Prostate gland (tissue), 2 donors: Measurements from ENCODE around the gene LONRF2.

ENCODE experiments used
- POLR2A ChIP-seq: fragments of 450-650 bp; IDR thresholded peaks from one replicate; pipeline ENCODE4 v1.6.1; 2016; ENCODE audit warnings: antibody characterized with exemption, mild to moderate bottlenecking
- TF ChIP-seq, protein P1 (sequence below), 4 experiments: fragments of 200-600 bp in 2 of 4; fragments of 450-650 bp in 2 of 4; sonication (generic) in 2 of 4; IDR thresholded peaks; 1 replicate in 3 of 4; 2 replicates in 1 of 4; pipeline ENCODE4 v1.5.1; 2016 to 2019; ENCODE audit warnings: antibody characterized with exemption in 4 of 4, mild to moderate bottlenecking in 2 of 4, moderate library complexity in 2 of 4

- TF ChIP-seq, protein P1, sequence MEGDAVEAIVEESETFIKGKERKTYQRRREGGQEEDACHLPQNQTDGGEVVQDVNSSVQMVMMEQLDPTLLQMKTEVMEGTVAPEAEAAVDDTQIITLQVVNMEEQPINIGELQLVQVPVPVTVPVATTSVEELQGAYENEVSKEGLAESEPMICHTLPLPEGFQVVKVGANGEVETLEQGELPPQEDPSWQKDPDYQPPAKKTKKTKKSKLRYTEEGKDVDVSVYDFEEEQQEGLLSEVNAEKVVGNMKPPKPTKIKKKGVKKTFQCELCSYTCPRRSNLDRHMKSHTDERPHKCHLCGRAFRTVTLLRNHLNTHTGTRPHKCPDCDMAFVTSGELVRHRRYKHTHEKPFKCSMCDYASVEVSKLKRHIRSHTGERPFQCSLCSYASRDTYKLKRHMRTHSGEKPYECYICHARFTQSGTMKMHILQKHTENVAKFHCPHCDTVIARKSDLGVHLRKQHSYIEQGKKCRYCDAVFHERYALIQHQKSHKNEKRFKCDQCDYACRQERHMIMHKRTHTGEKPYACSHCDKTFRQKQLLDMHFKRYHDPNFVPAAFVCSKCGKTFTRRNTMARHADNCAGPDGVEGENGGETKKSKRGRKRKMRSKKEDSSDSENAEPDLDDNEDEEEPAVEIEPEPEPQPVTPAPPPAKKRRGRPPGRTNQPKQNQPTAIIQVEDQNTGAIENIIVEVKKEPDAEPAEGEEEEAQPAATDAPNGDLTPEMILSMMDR (IDR thresholded peaks at IDR 0.05) = no peak
- TF ChIP-seq POLR2A = no peak
Observed at GRCh38 chr2:100237770-100238169, 84.5 kb downstream of the LONRF2 start.
